Activated CD4-positive, alpha-beta T cell treated with anti-CD3 and anti-CD28 coated beads, Interleukin-2, Interleukin-6, amounts not matched to agents 100 ng/mL and 50 ng/mL, durations not matched to agents 16 hours and 8 hours (primary cell): ENCODE results near the gene CNIH3.

Source experiments
- DNase-seq: peaks from one replicate; pipeline ENCODE4 v3.0.0-alpha.2; 2020

CNIH3 gene

GRCh38 chr1:224617410-224618355 lies 1.6 kb downstream of the CNIH3 start:
- DNase-seq: no peak

DNA sequence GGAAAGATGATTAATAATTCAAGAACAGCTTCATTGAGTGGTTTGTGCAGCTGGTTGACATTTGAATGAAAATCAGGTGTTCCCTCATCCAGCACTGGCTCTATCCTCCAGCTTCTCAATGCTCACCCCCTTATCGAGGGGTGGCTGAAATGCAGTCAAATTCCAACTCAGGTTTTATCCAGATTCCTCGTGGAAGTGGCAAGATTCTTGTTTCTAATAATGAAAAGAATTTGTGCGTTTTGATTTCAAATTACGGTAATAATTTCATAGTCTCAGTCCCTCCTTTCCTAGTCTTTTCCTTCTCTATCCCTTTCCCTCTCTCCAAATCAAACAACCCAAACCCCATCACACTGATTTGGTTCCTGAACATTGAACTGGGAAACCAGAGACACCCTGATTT lies 3.1 kb downstream of the CNIH3 start:
- DNase-seq: no peak

DNA sequence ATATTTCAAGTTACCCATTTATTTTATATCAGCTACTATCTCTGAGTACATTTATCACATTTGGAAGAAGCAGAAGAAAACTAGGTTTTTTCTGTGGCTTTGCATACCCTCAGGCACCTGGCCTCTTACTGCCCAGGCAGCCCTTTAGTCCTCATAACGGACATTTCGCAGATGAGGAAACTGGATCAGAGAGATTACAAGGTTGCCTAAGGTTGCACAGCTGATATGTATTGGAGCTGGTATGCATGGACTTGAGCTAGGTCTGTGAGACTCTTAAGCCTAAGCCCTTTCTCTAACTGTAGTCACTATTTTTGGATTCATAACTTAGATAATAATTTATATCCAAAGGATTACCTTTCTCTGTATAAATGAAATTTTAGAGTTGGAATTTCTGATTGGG lies 4.0 kb downstream of the CNIH3 start:
- no peak for DNase-seq

- no peak for DNase-seq
These were observed 5.9 kb downstream of the CNIH3 start for GRCh38 chr1:224621813-224622682.

DNA sequence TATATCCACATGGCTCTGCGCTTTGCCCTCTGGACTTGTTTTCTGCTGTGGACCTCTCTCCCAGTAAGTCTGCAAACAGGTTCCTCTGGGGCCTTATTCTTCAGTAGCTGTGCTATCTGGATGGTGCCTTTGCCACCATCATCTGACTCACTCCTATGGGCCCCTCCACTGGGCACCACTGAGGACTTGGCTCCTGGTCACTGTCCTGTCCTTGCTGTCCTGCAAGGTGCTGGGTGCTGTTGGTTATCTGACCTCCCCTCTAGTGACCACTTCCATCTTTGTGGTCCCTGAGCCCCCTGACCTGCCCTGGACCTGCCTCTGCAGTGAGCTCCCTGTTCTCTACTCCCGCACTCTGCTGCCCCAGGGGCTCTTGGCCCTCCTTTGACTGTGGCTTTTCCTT lies 6.7 kb downstream of the CNIH3 start:
- no peak for DNase-seq

DNA sequence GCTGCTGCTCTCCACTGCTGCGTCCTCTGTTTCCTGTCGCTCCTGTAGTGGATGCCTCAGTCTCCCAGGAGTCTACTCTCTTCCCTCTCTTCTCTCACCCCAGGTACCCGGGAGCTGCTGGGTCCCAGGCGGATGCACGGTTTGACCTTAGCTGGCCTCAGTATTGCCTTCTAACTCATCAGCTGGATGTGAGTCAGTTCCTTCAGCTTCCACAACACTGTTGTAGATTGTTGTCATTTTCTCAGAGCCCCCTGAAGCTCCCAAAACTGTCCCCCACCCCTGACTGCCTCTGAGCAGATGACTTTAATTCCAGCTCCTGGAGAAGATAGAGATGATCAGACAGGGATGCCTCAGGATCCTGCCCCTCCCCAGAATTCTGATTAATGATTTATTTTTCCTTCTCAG lies 7.2 kb downstream of the CNIH3 start:
- DNase-seq: peak; percentile 46

DNA sequence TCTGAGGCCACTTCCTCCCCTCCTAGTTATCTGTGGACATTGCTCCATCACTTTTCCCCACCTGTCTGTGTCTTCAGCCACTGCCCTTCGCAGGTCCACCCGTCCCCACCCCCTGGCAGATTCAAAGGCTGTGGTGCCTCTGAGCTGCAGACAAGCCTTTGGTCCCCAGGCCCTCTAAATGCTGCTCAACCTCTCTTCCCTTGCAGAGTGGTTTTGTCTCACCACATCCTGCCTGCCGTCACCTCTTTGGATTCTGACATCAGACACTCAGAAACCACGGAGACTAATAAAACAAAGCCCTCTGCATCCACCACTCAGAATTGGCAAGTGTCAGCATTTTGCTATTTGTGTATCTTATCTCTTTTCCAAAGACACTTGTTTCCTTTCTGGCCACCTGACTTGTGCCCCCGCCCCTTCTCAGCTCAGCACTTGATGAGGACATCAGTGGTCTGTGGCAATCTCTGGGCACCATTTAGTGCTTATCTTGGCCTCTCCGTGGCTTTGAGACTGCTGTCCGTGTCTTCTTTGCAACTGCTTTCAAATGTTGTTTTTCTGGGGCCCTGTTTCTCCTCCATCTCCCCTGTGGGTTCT lies 7.7 kb downstream of the CNIH3 start:
- DNase-seq: peak; percentile 90

GRCh38 chr1:224624432-224624831 lies 8.3 kb downstream of the CNIH3 start:
- no peak for DNase-seq

DNA sequence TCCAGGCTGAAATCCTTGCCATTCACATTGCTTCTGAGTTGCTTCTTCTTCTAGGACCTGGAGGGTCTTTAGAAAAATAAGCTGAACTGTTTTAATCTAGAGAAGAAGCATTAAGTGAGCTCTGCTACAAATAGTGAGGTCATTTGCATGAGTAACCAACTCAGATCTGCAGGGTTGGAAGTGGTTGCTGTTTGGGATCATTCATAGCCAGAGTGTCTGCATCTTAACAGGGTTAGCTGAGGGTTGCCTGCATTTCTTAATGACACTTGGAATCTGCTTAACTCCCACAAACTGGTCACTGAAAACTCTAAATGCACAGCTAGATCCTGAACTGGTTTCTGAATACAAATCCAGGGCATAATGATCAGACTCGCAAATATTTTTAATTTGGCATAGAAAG lies 9.9 kb downstream of the CNIH3 start:
- DNase-seq: no peak

DNA sequence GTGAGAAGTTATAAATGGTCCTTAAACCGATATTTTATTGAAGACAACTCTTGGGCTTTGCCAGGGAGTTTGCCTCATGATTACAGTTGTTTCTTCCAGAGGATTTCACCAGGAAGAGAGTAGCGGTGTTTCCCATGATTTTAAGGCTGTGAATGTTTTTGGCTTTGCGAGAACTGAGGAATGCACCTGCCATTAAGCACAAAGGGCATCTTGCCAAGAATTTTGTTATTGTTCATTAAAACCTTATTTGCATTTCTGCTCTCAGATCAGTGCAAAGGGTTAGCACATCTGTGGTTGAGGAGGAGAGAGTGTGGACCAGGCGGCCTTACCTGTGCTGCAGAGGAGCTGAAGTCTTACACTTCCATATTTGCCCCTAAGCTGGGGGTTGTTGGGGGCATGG lies 13.8 kb downstream of the CNIH3 start:
- DNase-seq: no peak

- DNase-seq: no peak
These were observed 15.5 kb downstream of the CNIH3 start for GRCh38 chr1:224631462-224632115.

DNA sequence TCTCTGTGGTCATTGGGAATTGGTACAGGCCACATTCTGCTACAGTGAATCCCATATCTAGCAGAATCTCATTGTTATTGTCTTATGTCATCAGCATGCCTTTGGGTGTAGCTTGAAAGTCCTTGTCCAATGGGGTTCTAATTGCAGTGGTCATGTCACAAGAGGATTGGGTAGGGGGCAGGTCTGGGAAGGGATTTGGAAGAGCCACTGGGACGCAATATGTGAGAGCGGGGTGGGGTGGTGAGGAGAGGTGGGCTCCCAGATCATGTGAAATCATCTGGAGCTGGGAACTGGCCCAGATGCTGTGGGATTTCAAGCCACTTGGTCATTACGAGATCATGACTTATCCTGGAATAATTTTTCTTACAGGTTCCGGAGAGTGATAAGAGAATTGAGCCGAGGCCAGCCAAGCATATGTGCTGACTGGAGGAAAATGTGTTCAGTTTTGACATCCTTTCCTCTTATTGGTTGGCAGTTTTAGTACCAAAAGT lies 16.3 kb downstream of the CNIH3 start:
- no peak for DNase-seq

- no peak for DNase-seq
These were observed 16.8 kb downstream of the CNIH3 start for GRCh38 chr1:224632921-224633321.

GRCh38 chr1:224635356-224635755 lies 19.2 kb downstream of the CNIH3 start:
- no peak for DNase-seq

DNA sequence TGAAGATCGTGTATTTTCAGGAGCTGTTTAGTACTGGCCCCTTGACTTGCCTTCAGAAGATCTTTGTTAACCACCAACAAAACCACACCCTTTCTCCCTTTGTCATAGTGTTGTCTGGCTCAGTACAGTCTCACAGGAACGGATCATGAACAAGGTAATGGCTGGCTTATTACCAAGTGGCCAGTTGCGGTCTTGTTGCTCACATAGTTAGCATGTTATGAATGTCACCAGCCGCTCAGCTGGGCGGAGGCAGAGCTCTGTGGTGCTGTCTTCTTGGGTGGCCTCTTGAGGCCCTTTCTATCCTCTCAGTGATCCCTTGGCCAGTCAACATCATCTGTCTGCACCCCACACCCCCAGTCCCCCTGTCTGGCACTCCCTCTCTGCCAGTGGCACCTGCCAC lies 21.4 kb downstream of the CNIH3 start:
- no peak for DNase-seq

DNA sequence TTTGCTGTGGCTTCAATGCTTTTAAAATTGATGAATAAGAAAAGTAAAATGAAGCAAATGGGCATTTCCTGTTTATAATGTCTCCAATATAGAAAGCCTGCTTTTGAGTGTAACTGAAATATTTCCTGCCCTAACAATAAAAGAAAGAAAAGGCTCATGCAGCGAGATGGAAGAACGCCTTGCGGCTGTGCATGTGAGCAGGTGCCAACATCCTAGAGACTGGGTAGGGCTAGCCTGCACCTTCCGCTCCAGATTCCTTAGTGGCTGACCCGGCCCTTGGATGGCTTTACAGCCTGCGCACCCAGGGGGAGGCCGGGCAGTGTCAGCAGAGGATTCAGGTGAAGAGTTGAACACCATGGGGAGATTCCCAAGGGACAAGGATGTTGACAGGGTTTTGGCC lies 21.8 kb downstream of the CNIH3 start:
- no peak for DNase-seq

DNA sequence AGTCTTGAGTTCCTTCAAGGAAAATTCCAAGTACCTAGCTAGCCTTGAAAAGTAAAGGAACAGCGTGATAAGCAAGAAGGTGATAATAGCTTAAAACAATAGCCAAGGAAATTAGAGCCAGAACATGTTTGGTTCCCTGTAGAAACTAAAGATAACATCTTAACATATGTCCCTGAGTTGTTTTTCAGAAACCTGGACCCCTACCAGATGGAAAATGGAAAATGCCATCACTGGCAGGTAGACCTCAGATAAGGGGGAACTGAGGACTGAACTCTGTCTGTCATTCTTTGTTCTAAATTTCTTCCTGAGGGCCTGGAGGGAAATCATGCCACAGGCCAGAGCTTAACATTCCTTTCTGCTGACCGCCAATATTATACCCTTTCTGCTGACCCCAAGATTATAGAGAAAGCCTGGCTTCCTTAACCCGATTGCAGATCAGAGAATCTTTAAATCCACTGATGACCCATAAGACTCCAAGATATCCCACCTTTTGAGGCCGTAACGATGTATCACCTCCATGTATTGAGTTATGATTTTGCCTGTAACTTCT lies 23.4 kb downstream of the CNIH3 start:
- no peak for DNase-seq

GRCh38 chr1:224640018-224640417 lies 23.9 kb downstream of the CNIH3 start:
- no peak for DNase-seq

DNA sequence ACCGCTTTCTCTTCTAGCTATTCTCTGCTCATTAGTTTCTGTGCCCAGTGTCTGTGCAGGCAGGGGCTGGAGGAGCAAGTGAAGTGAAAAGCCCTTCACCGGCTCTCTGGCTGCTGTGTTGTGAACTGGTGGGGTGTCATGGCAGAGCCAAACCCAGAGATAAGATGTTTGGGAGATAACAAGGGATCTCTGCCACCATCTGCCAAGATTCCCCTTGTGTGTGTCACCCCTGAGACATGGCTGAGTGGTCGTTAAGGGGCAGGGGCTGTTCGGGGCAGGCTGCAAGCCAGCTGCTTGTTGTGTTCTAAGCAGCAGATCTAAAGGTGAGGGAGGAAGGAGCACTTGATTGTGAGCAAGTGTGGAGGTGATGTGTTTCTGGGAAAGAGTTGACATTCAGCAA lies 24.5 kb downstream of the CNIH3 start:
- DNase-seq: no peak

DNA sequence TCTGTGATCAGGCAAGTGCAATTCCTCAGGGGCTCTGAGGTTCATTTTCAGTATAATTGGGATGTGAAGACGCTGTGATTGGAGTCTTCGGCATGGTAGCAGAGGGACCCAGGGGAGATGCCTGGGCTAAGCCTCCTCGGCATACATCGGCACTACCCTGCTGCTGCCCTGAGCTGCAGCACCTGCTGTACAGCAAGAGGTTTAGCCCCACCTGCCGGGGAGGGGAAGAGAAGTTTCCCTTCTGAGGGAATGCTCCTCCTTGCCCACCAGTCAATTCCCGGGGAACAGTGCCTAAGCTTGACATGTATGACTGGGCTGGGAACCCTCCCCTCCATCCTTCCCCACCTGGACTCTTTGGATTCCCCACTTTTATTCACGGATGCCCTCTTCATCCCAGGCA lies 24.9 kb downstream of the CNIH3 start:
- no peak for DNase-seq

DNA sequence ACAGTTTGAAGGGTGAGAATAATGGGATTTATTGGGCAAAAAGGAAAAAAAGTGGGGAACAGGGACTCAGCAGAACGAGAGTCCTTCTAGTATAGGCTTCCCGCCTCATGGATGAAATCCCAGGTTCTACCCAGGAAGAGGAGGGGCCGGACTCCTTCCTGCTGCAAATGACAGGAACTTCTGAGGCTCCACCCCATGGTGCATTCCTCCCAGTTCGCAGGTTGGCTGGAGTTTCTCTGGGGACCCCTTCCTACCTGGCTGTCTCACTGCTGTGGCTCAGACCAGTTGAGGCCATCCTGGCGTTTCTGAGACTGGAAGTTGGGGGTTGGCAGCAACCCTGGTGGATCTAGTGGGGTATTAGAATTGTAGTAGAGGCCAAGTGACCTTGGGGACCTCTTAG lies 27.5 kb downstream of the CNIH3 start:
- no peak for DNase-seq

DNA sequence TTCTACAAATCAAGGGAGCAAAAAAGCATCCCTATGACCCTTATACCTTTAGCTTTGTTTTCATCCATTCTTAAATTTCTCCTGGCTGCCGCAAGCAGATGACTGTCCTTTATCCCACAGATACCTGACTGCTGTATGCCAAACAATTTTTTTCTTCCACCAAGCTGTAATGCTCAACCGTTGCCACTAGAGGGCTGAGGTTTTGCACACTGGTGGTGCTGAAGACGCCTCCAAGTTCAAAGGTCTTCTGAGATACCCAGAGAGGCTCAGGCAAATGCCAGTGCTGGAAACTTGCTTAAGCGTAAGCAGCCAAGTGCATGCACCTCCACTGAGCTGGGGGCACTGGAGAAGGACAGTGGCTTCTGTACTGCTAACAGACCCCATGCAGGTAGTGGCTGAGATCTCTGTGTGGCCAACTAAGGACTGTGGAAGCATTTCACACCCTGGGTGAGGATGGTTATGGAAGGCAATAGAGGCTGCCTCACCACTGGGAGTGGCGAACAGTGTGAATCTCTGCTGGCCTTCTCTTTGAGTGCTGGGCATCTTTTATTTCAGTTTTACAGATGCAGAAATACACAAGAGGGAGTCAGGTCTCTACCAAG lies 28.5 kb downstream of the CNIH3 start:
- DNase-seq: peak; percentile 76
